D721Med (cell line): ENCODE measurements around the gene TNIP1.

Experiments used
- DNase-seq: peaks from one replicate; pipeline ENCODE4 v3.0.0; 2011; ENCODE audit warnings: low spot score; ENCODE audit not compliant: insufficient read length
- FAIRE-seq: peaks from 2 replicates; lab custom pipeline; 2011; peaks lifted over from hg19 to GRCh38; lab: Jason Lieb, UNC
- CTCF ChIP-seq: IDR thresholded peaks from 2 replicates; pipeline ENCODE4 v1.5.1; 2012; ENCODE audit warnings: mild to moderate bottlenecking, control low read depth; ENCODE audit not compliant: insufficient read depth; ENCODE audit errors: missing control alignments

TNIP1 gene

DNA sequence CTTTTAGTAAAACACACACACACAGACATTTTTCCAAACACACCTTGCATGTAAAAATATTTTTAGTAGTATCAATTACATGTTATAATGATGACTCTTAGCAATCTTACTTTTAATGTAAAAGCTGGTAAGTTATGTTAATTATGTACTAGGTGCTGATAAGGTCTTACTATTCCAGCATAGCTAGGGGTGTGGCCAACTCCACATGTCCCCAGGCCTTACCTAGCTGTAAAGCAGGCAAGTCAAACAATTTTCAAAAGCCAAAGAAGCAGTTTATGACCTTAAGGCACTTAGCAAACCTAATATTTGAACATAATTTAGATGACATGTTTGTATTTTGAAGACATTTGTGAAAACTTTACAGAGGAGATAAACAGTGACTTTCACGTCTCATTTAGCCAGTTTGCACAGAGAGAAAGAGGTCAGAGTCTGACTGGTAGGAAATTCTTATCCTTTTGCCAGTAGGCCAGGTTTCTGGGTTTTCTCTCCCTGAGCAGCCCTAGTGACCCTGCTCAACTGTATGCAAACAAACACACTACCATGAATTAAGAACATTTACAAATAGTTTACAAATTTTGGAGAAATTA, 86.9 kb downstream of the TNIP1 start:
- DNase-seq (no peak), FAIRE-seq (no peak)
- TF ChIP-seq CTCF, result no peak

- DNase-seq (no peak), FAIRE-seq (no peak)
These were observed 87.4 kb downstream of the TNIP1 start for GRCh38 chr5:150993422-150993821.

DNA sequence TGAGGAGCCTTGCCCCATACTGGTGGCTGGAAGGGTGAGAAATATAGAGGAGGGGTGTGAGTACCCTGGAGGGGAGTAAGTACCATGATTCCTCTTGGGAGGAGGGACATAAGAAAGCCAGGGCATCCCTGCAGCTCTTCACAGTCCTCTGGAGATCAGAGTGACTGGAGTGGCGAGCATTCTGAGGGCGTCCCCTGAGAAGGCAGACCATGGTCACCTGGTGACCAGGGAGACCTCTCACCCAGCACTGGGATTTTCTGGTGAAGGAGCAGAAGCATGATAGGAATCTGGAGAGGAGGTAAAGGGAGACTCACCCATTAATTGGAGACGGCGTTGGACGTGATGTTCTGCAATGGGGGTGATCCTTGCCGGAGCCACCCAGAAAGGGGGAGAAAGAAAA, 88.1 kb downstream of the TNIP1 start:
- FAIRE-seq (no peak), DNase-seq (no peak)
- TF ChIP-seq CTCF, result no peak

More at GRCh38 chr5:150993422-150993821, 87.4 kb downstream of the TNIP1 start:
- TF ChIP-seq CTCF, result no peak

- no peak for TF ChIP-seq CTCF
- no peak for FAIRE-seq
- no peak for DNase-seq
These were observed 91.1 kb downstream of the TNIP1 start for GRCh38 chr5:150989695-150990094.

DNA sequence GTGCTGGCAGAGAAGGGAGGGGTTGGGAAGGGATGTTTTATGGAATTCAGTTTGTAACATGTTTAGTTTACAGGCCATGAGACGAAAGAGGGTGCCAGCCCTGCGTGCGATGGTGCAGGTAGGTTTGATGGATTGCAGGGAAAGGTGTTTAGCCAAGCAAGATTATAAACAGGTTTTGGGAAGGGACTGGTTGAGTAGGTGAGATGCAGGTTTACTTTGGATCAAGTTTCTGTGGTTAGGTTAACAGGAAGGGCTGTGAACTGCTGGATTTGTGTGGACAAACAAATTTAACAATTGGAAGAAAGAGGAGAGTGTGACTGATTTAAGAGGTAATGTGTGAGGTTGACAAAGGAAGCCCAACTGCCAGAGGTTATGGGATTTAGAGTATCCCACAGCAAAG, 93.1 kb downstream of the TNIP1 start:
- DNase-seq (no peak), FAIRE-seq (no peak)
- no peak for TF ChIP-seq CTCF
